IMR-90 (cell line): ENCODE measurements around the gene CDH23. TPM values are rescaled to one million over a fixed set of nuclear protein-coding genes. Genes with fewer than 3 reads are reported as not detected.

Experiments
- ATAC-seq: fragments of 200-7000 bp; cut with Tn5 transposase; 2 replicates; pipeline ENCODE4 v1.9.1; 2020; ENCODE audit warnings: low read depth, mild to moderate bottlenecking, moderate library complexity
- BruUV-seq: library from RNA; stranded (reverse); fragments of 400-500 nt; replicated peaks from 2 replicates; lab custom pipeline; 2021; lab: Mats Ljungman, UMichigan
- CTCF ChIA-PET: fragments of 300-600 bp; formaldehyde crosslinking; extraction: SDS; loops from one replicate; lab custom pipeline; 2021; ENCODE audit warnings: antibody characterized with exemption; lab: Yijun Ruan, JAX
- POLR2A ChIA-PET: fragments of 300-600 bp; sonication (Branson Sonifier 250); formaldehyde crosslinking; loops from one replicate; lab custom pipeline; 2022; ENCODE audit warnings: antibody characterized with exemption; ENCODE audit not compliant: unreplicated experiment; lab: Charles Lee
- DNase-seq: peaks from one replicate; pipeline ENCODE4 v3.0.0; 2013
- H2AFZ ChIP-seq: replicated peaks from 2 replicates; pipeline ENCODE3; 2013; ENCODE audit warnings: low read length, mild to moderate bottlenecking; ENCODE audit not compliant: poor library complexity
- H2AK5ac ChIP-seq: 2 replicates; pipeline ENCODE4 v1.6.1; 2013; ENCODE audit warnings: low read depth, low read length, inconsistent platforms
- H2AK9ac ChIP-seq: replicated peaks from 2 replicates; pipeline ENCODE3; 2013; ENCODE audit warnings: mild to moderate bottlenecking, low read depth, low read length, moderate library complexity; ENCODE audit not compliant: poor library complexity
- H2BK120ac ChIP-seq: 2 replicates; pipeline ENCODE4 v1.6.1; 2013; ENCODE audit warnings: low read depth, low read length, inconsistent platforms
- H2BK15ac ChIP-seq: 3 replicates; pipeline ENCODE4 v1.6.1; 2013; ENCODE audit warnings: low read depth, low read length, inconsistent platforms
- H2BK20ac ChIP-seq: 2 replicates; pipeline ENCODE4 v1.6.1; 2013; ENCODE audit warnings: low read depth, mild to moderate bottlenecking, inconsistent platforms, low read length, moderate library complexity
- H2BK5ac ChIP-seq: 2 replicates; pipeline ENCODE4 v1.6.1; 2013; ENCODE audit warnings: mild to moderate bottlenecking, low read depth, low read length, inconsistent platforms; ENCODE audit not compliant: poor library complexity, severe bottlenecking
- H3K14ac ChIP-seq: replicated peaks from 2 replicates; pipeline ENCODE4 v1.6.1; 2013; ENCODE audit warnings: low read depth, low read length, inconsistent platforms
- H3K18ac ChIP-seq: 2 replicates; pipeline ENCODE4 v1.6.1; 2013; ENCODE audit warnings: low read depth, low read length, control low read depth
- H3K23ac ChIP-seq: 2 replicates; pipeline ENCODE4 v1.6.1; 2013; ENCODE audit warnings: low read depth, low read length, inconsistent platforms
- H3K27ac ChIP-seq: 2 replicates; pipeline ENCODE4 v1.5.1; 2013; ENCODE audit warnings: mild to moderate bottlenecking, control low read depth, low read length; ENCODE audit not compliant: insufficient read depth
- H3K27me3 ChIP-seq: 2 replicates; pipeline ENCODE4 v1.6.1; 2013; ENCODE audit warnings: low read length; ENCODE audit not compliant: control insufficient read depth, insufficient read depth
- H3K36me3 ChIP-seq: 2 replicates; pipeline ENCODE4 v1.6.1; 2013; ENCODE audit warnings: low read length, mixed read lengths; ENCODE audit not compliant: control insufficient read depth, insufficient read depth
- H3K4ac ChIP-seq: 2 replicates; pipeline ENCODE4 v1.6.1; 2013; ENCODE audit warnings: low read depth, low read length, inconsistent platforms
- H3K4me1 ChIP-seq: 2 replicates; pipeline ENCODE4 v1.6.1; 2013; ENCODE audit warnings: low read length, mixed read lengths; ENCODE audit not compliant: control insufficient read depth, insufficient read depth
- H3K4me2 ChIP-seq: 2 replicates; pipeline ENCODE4 v1.6.1; 2013; ENCODE audit warnings: low read depth, mild to moderate bottlenecking, control low read depth, low read length, moderate library complexity
- H3K4me3 ChIP-seq: 2 replicates; pipeline ENCODE4 v1.5.1; 2013; ENCODE audit warnings: low read depth, mild to moderate bottlenecking, control low read depth, low read length, moderate library complexity; ENCODE audit not compliant: insufficient read depth
- H3K56ac ChIP-seq: 2 replicates; pipeline ENCODE4 v1.6.1; 2013; ENCODE audit warnings: low read length, inconsistent platforms; ENCODE audit not compliant: insufficient read depth; ENCODE audit errors: extremely low read depth
- H3K79me1 ChIP-seq, 2 experiments: 2 replicates each; pipeline ENCODE4 v1.6.1; 2013; ENCODE audit warnings: low read length in 2 of 2, inconsistent platforms in 1 of 2, low read depth in 1 of 2
- H3K9ac ChIP-seq: 2 replicates; pipeline ENCODE4 v1.6.1; 2013; ENCODE audit warnings: low read depth, low read length, control low read depth
- H3K9me1 ChIP-seq: 2 replicates; pipeline ENCODE4 v1.6.1; 2013; ENCODE audit warnings: low read length, inconsistent platforms; ENCODE audit not compliant: insufficient read depth
- H3K9me3 ChIP-seq: 2 replicates; pipeline ENCODE4 v1.6.1; 2013; ENCODE audit warnings: low read length; ENCODE audit not compliant: control insufficient read depth, insufficient read depth
- H4K20me1 ChIP-seq: 2 replicates; pipeline ENCODE4 v1.6.1; 2013; ENCODE audit warnings: low read length, inconsistent platforms; ENCODE audit not compliant: insufficient read depth
- H4K5ac ChIP-seq: 2 replicates; pipeline ENCODE4 v1.6.1; 2013; ENCODE audit warnings: mild to moderate bottlenecking, low read depth, low read length, control low read depth
- H4K8ac ChIP-seq, 2 experiments: 2 replicates each; pipeline ENCODE4 v1.6.1; 2013; ENCODE audit warnings: low read depth in 2 of 2, low read length in 2 of 2, control low read depth in 1 of 2, inconsistent platforms in 1 of 2
- H4K91ac ChIP-seq: 2 replicates; pipeline ENCODE4 v1.6.1; 2013; ENCODE audit warnings: low read depth, low read length, inconsistent platforms; ENCODE audit not compliant: insufficient read depth
- CEBPB ChIP-seq: IDR thresholded peaks from 2 replicates; pipeline ENCODE4 v1.6.1; 2012; ENCODE audit warnings: low read depth, low read length, improper control_type of control experiment
- CHD1 ChIP-seq: IDR thresholded peaks from 2 replicates; pipeline ENCODE4 v1.6.1; 2012; ENCODE audit warnings: low read depth, low read length, improper control_type of control experiment
- FOS ChIP-seq: fragments of 150-350 bp; IDR thresholded peaks from 2 replicates; pipeline ENCODE4 v1.6.1; 2016; ENCODE audit warnings: low read depth, low read length
- MAFK ChIP-seq: IDR thresholded peaks from 2 replicates; pipeline ENCODE4 v1.6.1; 2012; ENCODE audit warnings: low read depth, low read length, improper control_type of control experiment
- MAZ ChIP-seq: IDR thresholded peaks from 2 replicates; pipeline ENCODE4 v1.6.1; 2012; ENCODE audit warnings: low read depth, mild to moderate bottlenecking, low read length, improper control_type of control experiment, moderate library complexity, borderline replicate concordance
- MXI1 ChIP-seq: IDR thresholded peaks from 2 replicates; pipeline ENCODE4 v1.6.1; 2012; ENCODE audit warnings: low read depth, mild to moderate bottlenecking, low read length, moderate library complexity, borderline replicate concordance
- NFE2L2 ChIP-seq: fragments of 150-350 bp; IDR thresholded peaks from 2 replicates; pipeline ENCODE4 v1.6.1; 2016; ENCODE audit warnings: low read depth, mild to moderate bottlenecking, low read length
- POLR2A ChIP-seq: IDR thresholded peaks from 2 replicates; pipeline ENCODE4 v1.6.1; 2012; ENCODE audit warnings: mild to moderate bottlenecking, low read depth, low read length
- RAD21 ChIP-seq: IDR thresholded peaks from 2 replicates; pipeline ENCODE4 v1.6.1; 2012; ENCODE audit warnings: low read length, improper control_type of control experiment
- RFX5 ChIP-seq: IDR thresholded peaks from 2 replicates; pipeline ENCODE4 v1.8.0; 2012; ENCODE audit warnings: low read depth, mild to moderate bottlenecking, low read length, moderate library complexity
- SMC3 ChIP-seq: fragments of 150-350 bp; IDR thresholded peaks from 2 replicates; pipeline ENCODE4 v1.6.1; 2016; ENCODE audit warnings: low read depth, mild to moderate bottlenecking, antibody characterized with exemption, low read length, moderate library complexity
- WGBS, 2 experiments: methylation state at CpG; one replicate each; pipeline versions ENCODE4 v1.1.5 to v1.1.7; 2013; ENCODE audit warnings: missing lambda C conversion rate in 2 of 2; ENCODE audit not compliant: insufficient read length in 1 of 2; ENCODE audit errors: extremely low coverage in 2 of 2; 5-methylcytosine and 5-hydroxymethylcytosine counted together
- dilution Hi-C: fragments of 300-500 bp; cut with HindIII; formaldehyde crosslinking; loops from one replicate; pipeline ENCODE4 v1.14.3; 2018; ENCODE audit warnings: low sequenced_read_pairs; ENCODE audit not compliant: unreplicated experiment
- in situ Hi-C: fragments of 300-500 bp; cut with MboI; formaldehyde crosslinking; loops from 3 replicates; pipeline ENCODE4 v1.14.3; 2019; ENCODE audit warnings: low sequenced_read_pairs, inconsistent platforms, mixed read lengths
- intact Hi-C: fragments of 100-400 bp; cut with micrococcal nuclease; formaldehyde crosslinking; loops from 2 replicates; pipeline ENCODE4 v1.10.0; 2022
- polyA plus RNA-seq, 3 experiments: library from polyadenylated mRNA; depleted of rRNA; stranded (reverse); fragments of >200 nt; gene quantifications; 2 replicates each; pipeline ENCODE4 v1.2.3, GENCODE V29; 2012; ENCODE audit warnings: low replicate concordance in 1 of 3
- total RNA-seq: library from RNA; depleted of rRNA; stranded (reverse); fragments of >200 nt; gene quantifications from 2 replicates; pipeline ENCODE4 v1.2.3, GENCODE V29; 2012
- TF ChIP-seq, protein P1 (sequence below): conservative IDR thresholded peaks from 2 replicates; pipeline ENCODE4 v1.5.1; 2012; ENCODE audit warnings: mild to moderate bottlenecking, low read depth, low read length, improper control_type of control experiment
- TF ChIP-seq, protein P2 (sequence below): fragments of 150-350 bp; IDR thresholded peaks from 2 replicates; pipeline ENCODE4 v1.6.1; 2016; ENCODE audit warnings: low read depth, mild to moderate bottlenecking, low read length, moderate library complexity, borderline replicate concordance
- TF ChIP-seq, protein P3 (sequence below): fragments of 150-350 bp; IDR thresholded peaks from 2 replicates; pipeline ENCODE4 v1.6.1; 2017; ENCODE audit warnings: mild to moderate bottlenecking, antibody characterized with exemption, low read length, low read depth

The CDH23 gene
- total and polyA plus RNA-seq, 2 of the 4 experiments (the other 2 are of a cell fraction), result under 0.01 to 0.03 TPM

DNA sequence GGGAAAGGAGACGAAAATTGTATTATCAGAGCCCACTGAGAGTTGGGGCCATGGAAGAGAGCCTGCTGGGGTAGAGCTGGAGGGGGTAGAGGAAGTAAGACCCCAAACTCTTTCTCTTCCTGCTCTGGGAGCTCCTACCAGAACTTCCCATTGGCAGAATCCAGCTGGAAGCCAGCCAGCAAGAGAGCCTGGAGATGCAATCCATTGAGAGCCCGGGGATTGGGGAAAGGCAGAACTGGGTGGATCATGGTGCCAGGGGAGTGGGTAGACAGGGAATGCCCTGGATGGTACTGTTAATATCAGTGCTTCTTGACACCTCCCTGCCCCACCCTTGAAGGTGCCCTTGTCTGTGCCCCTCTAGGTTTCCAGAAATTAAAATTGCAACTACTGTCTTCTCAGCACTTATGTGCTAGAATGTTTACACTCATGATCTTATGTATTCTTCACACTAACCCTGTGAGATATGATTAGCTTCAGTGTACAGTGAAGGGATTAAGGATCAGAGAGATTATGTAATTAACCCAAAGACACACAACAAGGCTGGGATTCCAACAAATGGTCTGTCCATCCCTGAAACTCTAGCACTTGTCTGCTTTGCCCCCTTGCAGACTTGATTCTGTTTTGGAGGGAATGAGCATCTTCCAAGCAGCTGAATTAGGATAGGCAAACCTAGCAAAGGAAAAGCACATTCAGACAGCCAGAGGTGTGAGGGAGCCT, 168.7 kb downstream of the CDH23 start:
- H3K23ac ChIP-seq, result no peak overlapping the region
- H2AK5ac ChIP-seq, result no peak overlapping the region
- no peaks in the 10 kb centered on the region for H3K79me1 ChIP-seq
- H3K9me1 ChIP-seq, result no peaks in the 10 kb centered on the region
- ATAC-seq (no peak), DNase-seq (no peak)
- no peak overlapping the region for H4K91ac ChIP-seq
- H2BK5ac ChIP-seq, result no peak overlapping the region
- intact Hi-C loops, result no loop called here
- no peak overlapping the region for H3K9ac ChIP-seq
- H3K18ac ChIP-seq, result no peak overlapping the region
- H3K4me2 ChIP-seq, result no peak overlapping the region
- no peak overlapping the region for H4K5ac ChIP-seq
- H3K4me1 ChIP-seq, result no peaks in the 10 kb centered on the region
- no peak overlapping the region for H3K4me3 ChIP-seq
- no peak overlapping the region for H3K56ac ChIP-seq
- H2BK120ac ChIP-seq, result no peak overlapping the region
- H2BK20ac ChIP-seq, result no peak overlapping the region
- H2BK15ac ChIP-seq, result no peak overlapping the region
- no peak overlapping the region for H2AFZ ChIP-seq
- TF ChIP-seq SMC3, result no peak
- TF ChIP-seq RAD21, result no peak
- no peak for TF ChIP-seq MAZ
- TF ChIP-seq POLR2A, result no peak
- no peak for TF ChIP-seq FOS
- no peak for TF ChIP-seq NFE2L2
- TF ChIP-seq, protein P1, sequence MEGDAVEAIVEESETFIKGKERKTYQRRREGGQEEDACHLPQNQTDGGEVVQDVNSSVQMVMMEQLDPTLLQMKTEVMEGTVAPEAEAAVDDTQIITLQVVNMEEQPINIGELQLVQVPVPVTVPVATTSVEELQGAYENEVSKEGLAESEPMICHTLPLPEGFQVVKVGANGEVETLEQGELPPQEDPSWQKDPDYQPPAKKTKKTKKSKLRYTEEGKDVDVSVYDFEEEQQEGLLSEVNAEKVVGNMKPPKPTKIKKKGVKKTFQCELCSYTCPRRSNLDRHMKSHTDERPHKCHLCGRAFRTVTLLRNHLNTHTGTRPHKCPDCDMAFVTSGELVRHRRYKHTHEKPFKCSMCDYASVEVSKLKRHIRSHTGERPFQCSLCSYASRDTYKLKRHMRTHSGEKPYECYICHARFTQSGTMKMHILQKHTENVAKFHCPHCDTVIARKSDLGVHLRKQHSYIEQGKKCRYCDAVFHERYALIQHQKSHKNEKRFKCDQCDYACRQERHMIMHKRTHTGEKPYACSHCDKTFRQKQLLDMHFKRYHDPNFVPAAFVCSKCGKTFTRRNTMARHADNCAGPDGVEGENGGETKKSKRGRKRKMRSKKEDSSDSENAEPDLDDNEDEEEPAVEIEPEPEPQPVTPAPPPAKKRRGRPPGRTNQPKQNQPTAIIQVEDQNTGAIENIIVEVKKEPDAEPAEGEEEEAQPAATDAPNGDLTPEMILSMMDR, result no peak
- TF ChIP-seq, protein P2, sequence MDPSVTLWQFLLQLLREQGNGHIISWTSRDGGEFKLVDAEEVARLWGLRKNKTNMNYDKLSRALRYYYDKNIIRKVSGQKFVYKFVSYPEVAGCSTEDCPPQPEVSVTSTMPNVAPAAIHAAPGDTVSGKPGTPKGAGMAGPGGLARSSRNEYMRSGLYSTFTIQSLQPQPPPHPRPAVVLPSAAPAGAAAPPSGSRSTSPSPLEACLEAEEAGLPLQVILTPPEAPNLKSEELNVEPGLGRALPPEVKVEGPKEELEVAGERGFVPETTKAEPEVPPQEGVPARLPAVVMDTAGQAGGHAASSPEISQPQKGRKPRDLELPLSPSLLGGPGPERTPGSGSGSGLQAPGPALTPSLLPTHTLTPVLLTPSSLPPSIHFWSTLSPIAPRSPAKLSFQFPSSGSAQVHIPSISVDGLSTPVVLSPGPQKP, result no peak
- TF ChIP-seq CEBPB, result no peak
- no peak for TF ChIP-seq MAFK
- TF ChIP-seq RFX5, result no peak
- TF ChIP-seq, protein P3, sequence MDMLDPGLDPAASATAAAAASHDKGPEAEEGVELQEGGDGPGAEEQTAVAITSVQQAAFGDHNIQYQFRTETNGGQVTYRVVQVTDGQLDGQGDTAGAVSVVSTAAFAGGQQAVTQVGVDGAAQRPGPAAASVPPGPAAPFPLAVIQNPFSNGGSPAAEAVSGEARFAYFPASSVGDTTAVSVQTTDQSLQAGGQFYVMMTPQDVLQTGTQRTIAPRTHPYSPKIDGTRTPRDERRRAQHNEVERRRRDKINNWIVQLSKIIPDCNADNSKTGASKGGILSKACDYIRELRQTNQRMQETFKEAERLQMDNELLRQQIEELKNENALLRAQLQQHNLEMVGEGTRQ, result no peak
- no peak for TF ChIP-seq MXI1
- no peak for TF ChIP-seq CHD1
- dilution Hi-C loops, result no loop called here
- CTCF ChIA-PET, result interaction anchor here (1.1 kb wide), 1 partner anchor 246 kb away, joined by 3 read pairs; the partner anchor contains the start of gene SLC29A3
- no peak overlapping the region for H4K8ac ChIP-seq
- no peaks in the 10 kb centered on the region for H3K9me3 ChIP-seq
- no peak overlapping the region for H3K14ac ChIP-seq
- H2AK9ac ChIP-seq, result no peak overlapping the region
- no peak overlapping the region for H3K27ac ChIP-seq
- H3K27me3 ChIP-seq, result peaks cover 23% of the 10 kb centered on the region
- no TSS peak for BruUV-seq
- in situ Hi-C loops, result no loop called here
- POLR2A ChIA-PET, result no interaction called here
- WGBS, 2 experiments, result 40% methylated on average over 1 of the region's 2 CpGs; no CpG with 5 or more reads in 1 of the 2 experiments
- no peaks in the 10 kb centered on the region for H4K20me1 ChIP-seq
- H3K36me3 ChIP-seq, result no peaks in the 10 kb centered on the region
- no peak overlapping the region for H3K4ac ChIP-seq
